Measurements from ENCODE around the gene RABL6.
A peak's percentile ranks its signal among the peaks of the same experiment; 100 is the strongest.
"Not testable (repeated sequence)": the region's sequence is repeated elsewhere in the genome, so short reads cannot be mapped to it uniquely, and the experiment has no call there.

The RABL6 gene

GRCh38 chr9:136823136-136824046 is 15.6 kb downstream of the RABL6 start:
- DNase-seq: no peak

- no peak for DNase-seq
These were observed 16.9 kb downstream of the RABL6 start for GRCh38 chr9:136824496-136825225.

- no peak for DNase-seq
These were observed 17.8 kb downstream of the RABL6 start for GRCh38 chr9:136825295-136826187.

GRCh38 chr9:136826188-136826541 is 18.4 kb downstream of the RABL6 start:
- no peak for DNase-seq

GRCh38 chr9:136826703-136827582 is 19.2 kb downstream of the RABL6 start:
- DNase-seq: no peak

GRCh38 chr9:136827794-136828473 is 20.2 kb downstream of the RABL6 start:
- no peak for DNase-seq

- no peak for DNase-seq
These were observed 20.9 kb downstream of the RABL6 start for GRCh38 chr9:136828474-136829140.

- no peak for DNase-seq
These were observed 21.7 kb downstream of the RABL6 start for GRCh38 chr9:136829412-136829811.

- no peak for DNase-seq
These were observed 22.5 kb downstream of the RABL6 start for GRCh38 chr9:136829981-136830885.

- no peak for DNase-seq
These were observed 23.4 kb downstream of the RABL6 start for GRCh38 chr9:136831002-136831719.

GRCh38 chr9:136831720-136832104 is 24.0 kb downstream of the RABL6 start:
- DNase-seq: no peak

GRCh38 chr9:136832581-136832980 is 24.8 kb downstream of the RABL6 start:
- DNase-seq: no peak

GRCh38 chr9:136833381-136834048 is 25.8 kb downstream of the RABL6 start:
- DNase-seq: not testable (repeated sequence)

- DNase-seq: peak; percentile 18
These were observed 27.6 kb downstream of the RABL6 start for GRCh38 chr9:136835162-136835931.

- no peak for DNase-seq
These were observed 28.5 kb downstream of the RABL6 start for GRCh38 chr9:136835932-136836904.

GRCh38 chr9:136837146-136837855 is 29.6 kb downstream of the RABL6 start:
- DNase-seq: no peak

All from hematopoietic multipotent progenitor cell treated with erythropoietin and hydrocortisone succinate and interleukin-3 and kit ligand, for 6 days (in vitro differentiated cells).